Stimulated activated naive CD8-positive, alpha-beta T cell treated with anti-CD3 and anti-CD28 coated beads, Interleukin-15, Interleukin-2, amounts not matched to agents 100 ng/mL and 50 ng/mL, for 24 hours (primary cell): ENCODE data around the gene NCOA6.
"Not testable (repeated sequence)": the region's sequence is repeated elsewhere in the genome, so short reads cannot be mapped to it uniquely, and the experiment has no call there.

Experiments used
- H3K27ac Mint-ChIP-seq: one replicate; pipeline ENCODE4 v1.8.0; 2021; ENCODE audit warnings: mild to moderate bottlenecking, mixed read lengths
- H3K27me3 Mint-ChIP-seq: one replicate; pipeline ENCODE4 v1.8.0; 2021; ENCODE audit warnings: mixed read lengths
- H3K36me3 Mint-ChIP-seq: one replicate; pipeline ENCODE4 v1.8.0; 2021; ENCODE audit warnings: low read depth, mixed read lengths
- H3K4me1 Mint-ChIP-seq: one replicate; pipeline ENCODE4 v1.8.0; 2021; ENCODE audit warnings: low read depth, mixed read lengths
- H3K4me3 Mint-ChIP-seq: one replicate; pipeline ENCODE4 v1.8.0; 2021; ENCODE audit warnings: mild to moderate bottlenecking, mixed read lengths
- H3K9me3 Mint-ChIP-seq: one replicate; pipeline ENCODE4 v1.8.0; 2021; ENCODE audit warnings: mixed read lengths

The NCOA6 gene

GRCh38 chr20:34808583-34808982 lies 16.9 kb downstream of the NCOA6 start:
- Mint-ChIP-seq H3K4me1 (no peaks in the 10 kb centered on the region), H3K27ac (no peak overlapping the region), H3K4me3 (no peak overlapping the region), H3K9me3 (no peaks in the 10 kb centered on the region), H3K36me3 (no peaks in the 10 kb centered on the region), H3K27me3 (no peaks in the 10 kb centered on the region)

GRCh38 chr20:34807944-34808465 lies 17.4 kb downstream of the NCOA6 start:
- H3K27ac Mint-ChIP-seq, H3K36me3 Mint-ChIP-seq, H3K27me3 Mint-ChIP-seq, H3K4me1 Mint-ChIP-seq, H3K9me3 Mint-ChIP-seq, H3K4me3 Mint-ChIP-seq: not testable (repeated sequence)

GRCh38 chr20:34806255-34806654 lies 19.2 kb downstream of the NCOA6 start:
- no peaks in the 10 kb centered on the region for H3K36me3 Mint-ChIP-seq
- no peak overlapping the region for H3K4me3 Mint-ChIP-seq
- H3K27ac Mint-ChIP-seq = no peak overlapping the region
- peaks cover 6% of the 10 kb centered on the region for H3K4me1 Mint-ChIP-seq
- no peaks in the 10 kb centered on the region for H3K9me3 Mint-ChIP-seq
- H3K27me3 Mint-ChIP-seq = no peaks in the 10 kb centered on the region

- H3K27me3 Mint-ChIP-seq = no peaks in the 10 kb centered on the region
- peaks cover 33% of the 10 kb centered on the region for H3K4me1 Mint-ChIP-seq
- no peak overlapping the region for H3K27ac Mint-ChIP-seq
- H3K9me3 Mint-ChIP-seq = no peaks in the 10 kb centered on the region
- peaks cover 4% of the 10 kb centered on the region for H3K36me3 Mint-ChIP-seq
- H3K4me3 Mint-ChIP-seq = no peak overlapping the region
Measured at GRCh38 chr20:34798871-34799270, 26.6 kb downstream of the NCOA6 start.

- no peak overlapping the region for H3K27ac Mint-ChIP-seq
- H3K4me1 Mint-ChIP-seq = peaks cover 33% of the 10 kb centered on the region
- H3K36me3 Mint-ChIP-seq = peaks cover 4% of the 10 kb centered on the region
- no peak overlapping the region for H3K4me3 Mint-ChIP-seq
- no peaks in the 10 kb centered on the region for H3K9me3 Mint-ChIP-seq
- no peaks in the 10 kb centered on the region for H3K27me3 Mint-ChIP-seq
Measured at GRCh38 chr20:34798328-34798727, 27.1 kb downstream of the NCOA6 start.

- no peaks in the 10 kb centered on the region for H3K27me3 Mint-ChIP-seq
- no peak overlapping the region for H3K27ac Mint-ChIP-seq
- H3K36me3 Mint-ChIP-seq = peaks cover 4% of the 10 kb centered on the region
- no peaks in the 10 kb centered on the region for H3K9me3 Mint-ChIP-seq
- peaks cover 33% of the 10 kb centered on the region for H3K4me1 Mint-ChIP-seq
- H3K4me3 Mint-ChIP-seq = no peak overlapping the region
Measured at GRCh38 chr20:34797012-34797995, 28.1 kb downstream of the NCOA6 start.

GRCh38 chr20:34794006-34794585 lies 31.4 kb downstream of the NCOA6 start:
- no peak overlapping the region for H3K27ac Mint-ChIP-seq

GRCh38 chr20:34792687-34793363 lies 32.6 kb downstream of the NCOA6 start:
- no peak overlapping the region for H3K27ac Mint-ChIP-seq

More at GRCh38 chr20:34794006-34794585, 31.4 kb downstream of the NCOA6 start:
- no peaks in the 10 kb centered on the region for H3K9me3 Mint-ChIP-seq
- peaks cover 12% of the 10 kb centered on the region for H3K4me1 Mint-ChIP-seq
- H3K36me3 Mint-ChIP-seq = peaks cover 16% of the 10 kb centered on the region
- no peaks in the 10 kb centered on the region for H3K27me3 Mint-ChIP-seq
- H3K4me3 Mint-ChIP-seq = no peak overlapping the region

GRCh38 chr20:34791289-34792020 lies 34.0 kb downstream of the NCOA6 start:
- Mint-ChIP-seq H3K36me3 (peaks cover 22% of the 10 kb centered on the region), H3K27me3 (no peaks in the 10 kb centered on the region), H3K27ac (no peak overlapping the region), H3K4me3 (no peak overlapping the region), H3K4me1 (peaks cover 7% of the 10 kb centered on the region), H3K9me3 (no peaks in the 10 kb centered on the region)

More at GRCh38 chr20:34792687-34793363, 32.6 kb downstream of the NCOA6 start:
- no peaks in the 10 kb centered on the region for H3K27me3 Mint-ChIP-seq
- no peaks in the 10 kb centered on the region for H3K9me3 Mint-ChIP-seq
- peaks cover 16% of the 10 kb centered on the region for H3K36me3 Mint-ChIP-seq
- no peak overlapping the region for H3K4me3 Mint-ChIP-seq
- peaks cover 7% of the 10 kb centered on the region for H3K4me1 Mint-ChIP-seq

- Mint-ChIP-seq H3K4me1 (no peaks in the 10 kb centered on the region), H3K27ac (no peak overlapping the region), H3K4me3 (no peak overlapping the region), H3K36me3 (peaks cover 8% of the 10 kb centered on the region), H3K27me3 (no peaks in the 10 kb centered on the region), H3K9me3 (no peaks in the 10 kb centered on the region)
Measured at GRCh38 chr20:34781220-34781619, 44.2 kb downstream of the NCOA6 start.

GRCh38 chr20:34780291-34780690 lies 45.2 kb downstream of the NCOA6 start:
- not testable (repeated sequence) for H3K9me3 Mint-ChIP-seq, H3K36me3 Mint-ChIP-seq, H3K27me3 Mint-ChIP-seq, H3K27ac Mint-ChIP-seq, H3K4me3 Mint-ChIP-seq, H3K4me1 Mint-ChIP-seq

GRCh38 chr20:34776177-34776576 lies 49.3 kb downstream of the NCOA6 start:
- no peaks in the 10 kb centered on the region for H3K4me1 Mint-ChIP-seq
- H3K36me3 Mint-ChIP-seq = peaks cover 23% of the 10 kb centered on the region

GRCh38 chr20:34774886-34775285 lies 50.6 kb downstream of the NCOA6 start:
- H3K4me3 Mint-ChIP-seq = no peak overlapping the region
- H3K36me3 Mint-ChIP-seq = peaks cover 23% of the 10 kb centered on the region
- no peaks in the 10 kb centered on the region for H3K4me1 Mint-ChIP-seq
- no peaks in the 10 kb centered on the region for H3K27me3 Mint-ChIP-seq
- no peak overlapping the region for H3K27ac Mint-ChIP-seq
- H3K9me3 Mint-ChIP-seq = no peaks in the 10 kb centered on the region

More at GRCh38 chr20:34776177-34776576, 49.3 kb downstream of the NCOA6 start:
- Mint-ChIP-seq H3K27me3 (no peaks in the 10 kb centered on the region), H3K4me3 (no peak overlapping the region), H3K27ac (no peak overlapping the region), H3K9me3 (no peaks in the 10 kb centered on the region)

GRCh38 chr20:34774449-34774848 lies 51.0 kb downstream of the NCOA6 start:
- H3K9me3 Mint-ChIP-seq = no peaks in the 10 kb centered on the region
- H3K4me1 Mint-ChIP-seq = no peaks in the 10 kb centered on the region
- H3K27ac Mint-ChIP-seq = no peak overlapping the region
- no peak overlapping the region for H3K4me3 Mint-ChIP-seq
- peaks cover 23% of the 10 kb centered on the region for H3K36me3 Mint-ChIP-seq
- H3K27me3 Mint-ChIP-seq = no peaks in the 10 kb centered on the region
